ENCODE results near the gene HTRA1. TPM values are rescaled to one million over a fixed set of nuclear protein-coding genes. Genes with fewer than 3 reads are reported as not detected.
A peak's percentile ranks its signal among the peaks of the same experiment; 100 is the strongest.

Gene HTRA1
- total RNA-seq, 1 experiment from 2014 or later, result 42.1 TPM

DNA sequence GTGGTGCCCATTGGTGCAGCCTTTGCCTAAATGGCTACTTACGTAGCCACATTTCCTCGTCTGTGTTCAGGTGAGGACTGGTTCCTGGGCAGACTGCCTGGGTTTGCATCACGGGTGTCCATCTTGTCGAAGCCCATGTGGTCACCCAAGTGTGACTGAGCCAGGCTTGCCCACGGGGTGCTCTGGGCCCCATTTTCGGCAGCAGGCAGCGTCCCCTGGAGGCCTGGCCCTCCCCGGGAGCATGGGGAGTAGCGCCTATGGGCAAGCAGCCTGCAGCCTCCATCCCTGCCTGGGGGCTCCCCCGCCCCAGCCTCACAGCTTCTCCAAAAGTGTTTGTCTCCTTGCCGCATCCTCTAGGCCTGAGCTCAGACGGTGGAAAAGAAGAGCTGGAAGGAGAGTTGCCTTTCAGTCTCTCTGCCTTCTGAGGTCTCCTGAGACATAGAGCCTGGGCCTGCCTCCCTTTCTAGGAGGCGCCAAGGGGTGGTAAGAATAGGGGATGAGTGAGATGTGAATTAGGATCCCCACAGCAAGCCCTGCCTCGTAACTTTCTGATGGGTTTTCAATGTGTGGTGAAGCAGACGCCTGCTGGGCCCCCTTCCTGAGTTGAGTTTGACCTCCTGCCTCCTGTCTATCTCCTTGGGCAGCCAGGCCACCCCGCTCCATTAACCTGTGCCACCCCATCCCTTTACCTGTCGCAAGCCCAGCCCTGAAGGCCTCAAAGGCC, 42.7 kb downstream of the HTRA1 start:
- in situ Hi-C loops (cut with HindIII; ENCODE audit: low pct_unique_long_range_greater_than_20kb, low sequenced_read_pairs), result no loop called here
- no peak for DNase-seq (ENCODE audit: low read depth)

DNA sequence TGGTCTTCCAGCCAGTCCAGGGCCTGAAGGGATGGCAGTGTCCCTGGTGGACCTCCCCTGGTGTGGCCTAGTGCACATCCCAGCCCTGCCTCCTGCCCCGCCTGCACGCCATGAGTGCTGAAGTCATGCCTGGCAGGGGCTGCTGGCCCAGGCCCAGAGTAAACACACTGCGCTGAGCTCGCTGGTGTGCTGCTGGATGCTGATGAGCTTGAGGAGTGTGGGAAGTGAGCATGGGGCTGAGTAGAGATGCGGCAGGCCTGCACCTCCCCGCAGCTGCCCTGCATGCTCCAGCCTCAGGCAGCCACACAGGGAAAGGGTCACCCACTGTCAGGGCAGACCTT, 43.2 kb downstream of the HTRA1 start:
- in situ Hi-C loops (cut with HindIII; ENCODE audit: low pct_unique_long_range_greater_than_20kb, low sequenced_read_pairs), result no loop called here
- DNase-seq (ENCODE audit: low read depth), result peak; percentile 80

DNA sequence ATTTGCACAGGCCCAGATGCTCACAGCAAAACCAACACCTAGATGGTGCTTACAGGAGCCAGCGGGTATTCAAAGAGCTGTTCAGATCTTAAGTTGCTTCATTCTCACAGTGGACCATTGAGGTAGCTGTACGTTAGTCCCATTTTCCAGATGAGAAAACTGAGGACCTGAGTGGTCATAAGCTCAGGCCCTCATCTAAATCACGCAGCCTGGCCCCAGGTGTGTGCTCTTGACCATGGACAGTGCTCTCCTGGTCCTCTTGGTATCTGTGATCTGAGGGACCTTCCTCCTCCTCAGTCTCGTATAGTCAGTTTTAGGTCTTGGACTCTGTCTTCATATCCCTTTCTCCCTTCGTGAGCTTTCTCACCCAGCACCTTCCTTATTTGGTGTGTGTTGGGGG, 43.7 kb downstream of the HTRA1 start:
- in situ Hi-C loops (cut with HindIII; ENCODE audit: low pct_unique_long_range_greater_than_20kb, low sequenced_read_pairs), result no loop called here
- DNase-seq (ENCODE audit: low read depth), result no peak

- no peak for DNase-seq (ENCODE audit: low read depth)
- in situ Hi-C loops (cut with HindIII; ENCODE audit: low pct_unique_long_range_greater_than_20kb, low sequenced_read_pairs), result no loop called here
Measured at GRCh38 chr10:122505885-122506645, 44.7 kb downstream of the HTRA1 start.

DNA sequence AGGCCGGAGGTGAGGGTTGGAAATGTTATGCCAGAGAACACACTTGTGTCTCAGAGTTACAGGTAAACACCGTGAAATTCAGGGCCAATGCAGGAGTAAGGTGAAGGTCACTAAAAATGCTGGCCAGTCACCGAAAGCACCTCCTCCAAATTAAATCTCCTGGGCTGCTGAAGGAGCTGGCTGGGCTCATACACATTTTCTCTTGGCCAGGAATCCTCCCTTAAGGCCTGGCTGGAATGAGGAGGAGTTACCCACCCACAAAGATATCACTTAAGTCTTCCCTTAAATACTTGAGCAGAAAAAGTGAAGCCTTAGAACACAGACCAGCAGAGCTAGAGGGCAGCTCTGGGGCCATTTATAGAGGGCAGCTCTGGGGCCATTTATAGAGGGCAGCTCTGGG, 46.3 kb downstream of the HTRA1 start:
- in situ Hi-C loops (cut with HindIII; ENCODE audit: low pct_unique_long_range_greater_than_20kb, low sequenced_read_pairs), result no loop called here
- no peak for DNase-seq (ENCODE audit: low read depth)

GRCh38 chr10:122508021-122508420, 46.7 kb downstream of the HTRA1 start:
- in situ Hi-C loops (cut with HindIII; ENCODE audit: low pct_unique_long_range_greater_than_20kb, low sequenced_read_pairs), result no loop called here

GRCh38 chr10:122509323-122509722, 48.0 kb downstream of the HTRA1 start:
- in situ Hi-C loops (cut with HindIII; ENCODE audit: low pct_unique_long_range_greater_than_20kb, low sequenced_read_pairs), result no loop called here
- no peak for DNase-seq (ENCODE audit: low read depth)

More at GRCh38 chr10:122508021-122508420, 46.7 kb downstream of the HTRA1 start:
- no peak for DNase-seq (ENCODE audit: low read depth)

GRCh38 chr10:122510326-122510725, 49.0 kb downstream of the HTRA1 start:
- DNase-seq (ENCODE audit: low read depth), result no peak
- in situ Hi-C loops (cut with HindIII; ENCODE audit: low pct_unique_long_range_greater_than_20kb, low sequenced_read_pairs), result no loop called here

DNA sequence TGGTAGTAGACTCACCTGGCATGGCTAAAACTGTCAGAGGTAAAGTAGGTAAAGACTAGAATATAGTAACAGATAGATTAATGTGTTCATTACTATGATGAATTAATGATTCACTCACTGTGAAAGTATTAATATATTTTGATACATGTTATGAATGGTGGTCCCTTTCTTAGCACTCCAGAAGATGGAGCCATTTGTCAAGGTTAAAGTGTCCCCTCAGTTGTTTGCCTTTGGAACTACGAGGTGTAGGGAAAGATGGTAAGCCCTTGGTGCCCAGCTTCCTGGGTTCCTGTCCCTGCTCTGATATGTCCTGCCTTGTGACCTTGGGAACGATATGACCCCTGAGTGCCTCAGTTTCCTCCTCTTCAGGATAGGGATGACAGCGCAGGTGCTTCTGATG, 49.4 kb downstream of the HTRA1 start:
- in situ Hi-C loops (cut with HindIII; ENCODE audit: low pct_unique_long_range_greater_than_20kb, low sequenced_read_pairs), result no loop called here

DNA sequence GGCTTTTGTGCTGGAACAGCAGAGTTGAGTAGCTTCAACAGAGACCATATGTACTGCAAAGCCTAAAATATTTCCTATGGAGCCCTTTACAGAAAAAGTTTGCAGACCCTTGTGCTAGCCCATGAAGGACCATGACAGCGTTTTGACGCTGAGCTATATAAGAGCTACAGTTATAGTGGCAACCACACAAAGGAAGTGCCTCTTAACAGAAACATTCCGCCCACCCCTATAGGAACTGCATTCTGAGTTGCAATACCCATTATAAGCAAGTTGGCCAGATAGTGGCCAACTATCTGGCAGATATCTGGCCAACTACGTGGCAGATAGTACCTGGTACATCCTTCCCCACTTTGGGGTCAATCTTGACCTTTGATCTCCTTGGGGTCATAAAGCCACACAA, 51.7 kb downstream of the HTRA1 start:
- no peak for DNase-seq (ENCODE audit: low read depth)
- in situ Hi-C loops (cut with HindIII; ENCODE audit: low pct_unique_long_range_greater_than_20kb, low sequenced_read_pairs), result no loop called here

More for the DNA sequence above, 49.4 kb downstream of the HTRA1 start:
- DNase-seq (ENCODE audit: low read depth), result no peak

GRCh38 chr10:122514045-122514840, 52.9 kb downstream of the HTRA1 start:
- in situ Hi-C loops (cut with HindIII; ENCODE audit: low pct_unique_long_range_greater_than_20kb, low sequenced_read_pairs), result no loop called here
- no peak for DNase-seq (ENCODE audit: low read depth)

GRCh38 chr10:122515022-122515424, 53.7 kb downstream of the HTRA1 start:
- in situ Hi-C loops (cut with HindIII; ENCODE audit: low pct_unique_long_range_greater_than_20kb, low sequenced_read_pairs), result no loop called here
- DNase-seq (ENCODE audit: low read depth), result no peak

DNA sequence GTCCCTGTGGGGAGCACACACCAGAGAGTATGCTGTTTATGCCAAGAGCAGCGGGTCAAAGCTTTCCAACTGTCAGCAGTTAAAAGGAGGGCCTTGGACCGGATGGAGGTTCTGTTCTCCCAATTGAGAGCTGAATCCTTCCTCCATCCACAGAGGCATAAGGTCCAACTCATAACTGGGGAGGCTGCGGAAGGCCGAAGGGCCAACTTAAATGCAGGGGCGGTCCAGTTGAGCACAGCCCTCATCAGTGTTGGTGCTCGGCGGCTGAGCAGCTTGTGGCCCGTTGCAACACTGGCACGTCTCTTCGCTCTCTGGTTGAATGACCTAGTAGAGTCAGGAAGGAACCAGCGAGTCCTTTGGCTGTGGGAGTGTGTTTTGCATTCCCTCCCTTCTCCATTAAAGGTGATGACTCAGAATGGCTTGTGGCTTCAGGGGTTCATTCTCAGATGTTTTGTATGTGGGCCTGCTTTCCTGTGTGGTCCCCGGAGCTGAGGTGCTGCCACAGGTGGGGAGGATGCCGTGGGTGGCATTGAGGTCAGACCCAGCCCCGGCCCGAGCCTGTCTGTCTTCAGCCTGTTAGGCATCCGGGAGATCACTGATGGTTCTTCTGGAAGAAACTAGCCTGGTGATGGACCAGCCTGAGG, 54.4 kb downstream of the HTRA1 start:
- DNase-seq (ENCODE audit: low read depth), result no peak
- in situ Hi-C loops (cut with HindIII; ENCODE audit: low pct_unique_long_range_greater_than_20kb, low sequenced_read_pairs), result no loop called here

- DNase-seq (ENCODE audit: low read depth), result no peak
- in situ Hi-C loops (cut with HindIII; ENCODE audit: low pct_unique_long_range_greater_than_20kb, low sequenced_read_pairs), result no loop called here
Measured at GRCh38 chr10:122516734-122517133, 55.4 kb downstream of the HTRA1 start.

DNA sequence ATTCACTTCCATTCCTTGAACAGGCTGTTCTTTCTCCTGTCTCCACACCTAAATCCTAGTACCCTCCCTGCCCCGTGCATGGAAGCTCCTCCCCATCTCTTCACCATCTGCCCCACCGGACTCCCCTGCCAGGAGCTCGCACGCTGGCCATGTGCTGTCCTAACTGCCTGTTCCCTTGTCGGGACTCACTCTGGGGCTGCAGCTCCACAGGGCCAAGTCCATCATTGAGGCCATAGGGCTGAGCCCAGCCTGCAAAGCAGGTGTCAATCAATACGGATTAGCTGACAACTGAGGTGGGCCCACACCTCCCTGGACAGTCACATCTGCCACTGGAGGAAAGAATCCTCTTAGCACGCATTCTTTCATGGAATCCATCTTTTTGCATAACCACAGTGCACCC, 57.8 kb downstream of the HTRA1 start:
- no peak for DNase-seq (ENCODE audit: low read depth)
- in situ Hi-C loops (cut with HindIII; ENCODE audit: low pct_unique_long_range_greater_than_20kb, low sequenced_read_pairs), result no loop called here

DNA sequence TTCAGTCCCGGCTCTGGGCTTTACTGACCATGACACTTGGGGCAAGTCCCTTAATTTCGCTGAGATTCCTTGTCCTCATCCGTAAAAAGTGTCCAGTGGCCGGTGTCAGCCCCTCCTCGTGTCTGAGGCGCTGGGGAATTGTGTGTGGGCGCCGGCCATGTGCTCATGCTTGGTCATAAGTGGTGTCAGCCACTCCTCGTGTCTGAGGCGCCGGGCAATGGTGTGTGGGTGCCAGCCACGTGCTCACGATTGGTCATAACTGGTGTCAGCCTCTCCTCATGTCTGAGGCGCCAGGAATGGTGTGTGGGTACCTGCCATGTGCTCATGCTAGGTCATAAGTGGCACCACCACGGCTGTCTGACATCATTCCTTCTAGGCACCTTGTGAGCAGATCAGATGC, 58.5 kb downstream of the HTRA1 start:
- DNase-seq (ENCODE audit: low read depth), result no peak
- in situ Hi-C loops (cut with HindIII; ENCODE audit: low pct_unique_long_range_greater_than_20kb, low sequenced_read_pairs), result no loop called here

- in situ Hi-C loops (cut with HindIII; ENCODE audit: low pct_unique_long_range_greater_than_20kb, low sequenced_read_pairs), result no loop called here
- DNase-seq (ENCODE audit: low read depth), result no peak
Measured at GRCh38 chr10:122521011-122521410, 59.7 kb downstream of the HTRA1 start.

DNA sequence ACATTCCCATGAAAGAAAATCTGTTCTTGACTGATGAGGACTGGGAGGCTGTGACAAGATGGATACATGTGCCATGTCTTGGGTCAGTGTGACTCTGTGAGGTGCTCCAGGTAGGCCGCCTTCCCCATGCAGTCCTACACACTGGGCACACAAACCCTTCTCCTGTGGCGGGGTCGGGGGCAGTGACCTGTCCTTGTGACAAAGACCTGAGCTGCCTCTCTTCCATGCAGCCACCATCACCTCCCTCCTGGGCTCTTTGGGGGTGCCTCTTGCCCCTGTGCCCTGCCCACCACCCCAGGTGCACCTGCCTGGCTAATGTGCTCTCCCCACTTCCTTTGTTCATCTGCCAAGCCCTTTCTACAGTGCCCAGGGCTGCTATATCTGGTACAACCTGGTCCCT, 63.5 kb downstream of the HTRA1 start:
- no peak for DNase-seq (ENCODE audit: low read depth)
- in situ Hi-C loops (cut with HindIII; ENCODE audit: low pct_unique_long_range_greater_than_20kb, low sequenced_read_pairs), result no loop called here

GRCh38 chr10:122525788-122526187, 64.4 kb downstream of the HTRA1 start:
- DNase-seq (ENCODE audit: low read depth), result no peak
- in situ Hi-C loops (cut with HindIII; ENCODE audit: low pct_unique_long_range_greater_than_20kb, low sequenced_read_pairs), result no loop called here
